GM23338 (cell line): Measurements from ENCODE around the gene TAF9B.

Source experiments
- CREB1 ChIP-seq: fragments of 250-450 bp; sonication (Bioruptor Pico); IDR thresholded peaks from 2 replicates; pipeline ENCODE4 v1.5.0; 2020; ENCODE audit warnings: low read depth, mild to moderate bottlenecking, moderate library complexity
- CTCF ChIP-seq, 2 experiments: fragments of 200-600 bp in 1 of 2; sonication (generic) in 1 of 2; conservative IDR thresholded peaks; 2 replicates each; pipeline versions ENCODE4 v1.5.1 to v1.6.1; 2016 to 2017; ENCODE audit warnings: antibody characterized with exemption in 2 of 2, low read depth in 2 of 2, mild to moderate bottlenecking in 2 of 2, moderate library complexity in 1 of 2
- EZH2 ChIP-seq: fragments of 200-600 bp; sonication (generic); IDR thresholded peaks from one replicate; pipeline ENCODE4 v1.8.0; 2017; ENCODE audit warnings: antibody characterized with exemption, mild to moderate bottlenecking, low read depth; ENCODE audit not compliant: unreplicated experiment
- EZH2phosphoT487 ChIP-seq: fragments of 200-600 bp; sonication (generic); IDR thresholded peaks from one replicate; pipeline ENCODE4 v1.8.1; 2018; ENCODE audit warnings: antibody characterized with exemption; ENCODE audit not compliant: unreplicated experiment
- NANOG ChIP-seq: IDR thresholded peaks from 2 replicates; pipeline ENCODE4 v1.6.1; 2016; ENCODE audit warnings: antibody characterized with exemption, borderline replicate concordance
- POLR2AphosphoS5 ChIP-seq: IDR thresholded peaks from 2 replicates; pipeline ENCODE4 v1.6.1; 2016; ENCODE audit warnings: antibody characterized with exemption, low read depth
- REST ChIP-seq: IDR thresholded peaks from one replicate; pipeline ENCODE4 v1.6.1; 2018; ENCODE audit warnings: antibody characterized with exemption; ENCODE audit not compliant: unreplicated experiment

GRCh38 chrX:78116766-78117165 is 22.7 kb downstream of the TAF9B start:
- TF ChIP-seq CTCF (conservative IDR thresholded peaks at IDR 0.05; ENCODE audit: low read depth in 2 of 2) (no peak), REST (no peak), EZH2phosphoT487 (no peak), CREB1 (CRISPR knock-in tag) (no peak), EZH2 (no peak), POLR2AphosphoS5 (no peak), NANOG (no peak)
